Caco-2 (cell line): Measurements from ENCODE around the gene FEZ2. TPM values are rescaled to one million over a fixed set of nuclear protein-coding genes. Genes with fewer than 3 reads are reported as not detected.
A peak's percentile ranks its signal among the peaks of the same experiment; 100 is the strongest.

ENCODE experiments used
- BruUV-seq: library from RNA; stranded (reverse); fragments of 400-500 nt; replicated peaks from 2 replicates; lab custom pipeline; 2021; lab: Mats Ljungman, UMichigan
- CTCF ChIA-PET: fragments of 300-600 bp; sonication (Branson Sonifier 250); formaldehyde crosslinking; loops from one replicate; lab custom pipeline; 2022; ENCODE audit warnings: antibody characterized with exemption; lab: Charles Lee
- POLR2A ChIA-PET: fragments of 300-600 bp; sonication (Branson Sonifier 250); formaldehyde crosslinking; loops from one replicate; lab custom pipeline; 2022; ENCODE audit warnings: antibody characterized with exemption; lab: Charles Lee
- DNase-seq, 2 experiments: peaks; one replicate each; pipeline versions ENCODE4 v3.0.0 to v3.0.0-alpha.2; 2020 to 2022
- H3K27me3 ChIP-seq: replicated peaks from 2 replicates; pipeline ENCODE4 v1.6.0; 2011; ENCODE audit warnings: low read length; ENCODE audit not compliant: control insufficient read depth, insufficient read depth
- H3K36me3 ChIP-seq: 2 replicates; pipeline ENCODE4 v1.5.1; 2011; ENCODE audit warnings: low read length; ENCODE audit not compliant: control insufficient read depth, insufficient read depth
- H3K4me1 ChIP-seq: fragments of 250-450 bp; sonication (Bioruptor Pico); 2 replicates; pipeline ENCODE4 v1.5.1; 2020; ENCODE audit warnings: mild to moderate bottlenecking
- H3K4me3 ChIP-seq: 2 replicates; pipeline ENCODE4 v1.5.1; 2011; ENCODE audit warnings: low read depth, mild to moderate bottlenecking, control low read depth, low read length
- H3K9me3 ChIP-seq: fragments of 250-450 bp; sonication (Bioruptor Pico); 2 replicates; pipeline ENCODE4 v1.5.1; 2020; ENCODE audit warnings: mild to moderate bottlenecking, moderate library complexity
- H3K27ac Mint-ChIP-seq: one replicate; pipeline ENCODE4 v1.8.0; 2022; ENCODE audit warnings: mixed read lengths; ENCODE audit not compliant: unreplicated experiment
- H3K27me3 Mint-ChIP-seq: one replicate; pipeline ENCODE4 v1.8.0; 2022; ENCODE audit warnings: mixed read lengths; ENCODE audit not compliant: insufficient read depth, unreplicated experiment
- H3K36me3 Mint-ChIP-seq: one replicate; pipeline ENCODE4 v1.8.0; 2022; ENCODE audit warnings: mild to moderate bottlenecking, mixed read lengths; ENCODE audit not compliant: insufficient read depth, unreplicated experiment
- H3K4me1 Mint-ChIP-seq: one replicate; pipeline ENCODE4 v1.8.0; 2022; ENCODE audit warnings: low read depth, mixed read lengths; ENCODE audit not compliant: unreplicated experiment
- H3K4me3 Mint-ChIP-seq: one replicate; pipeline ENCODE4 v1.8.0; 2022; ENCODE audit warnings: mild to moderate bottlenecking, moderate library complexity, mixed read lengths; ENCODE audit not compliant: unreplicated experiment
- H3K9me3 Mint-ChIP-seq: one replicate; pipeline ENCODE4 v1.8.0; 2022; ENCODE audit warnings: mixed read lengths; ENCODE audit not compliant: unreplicated experiment
- CTCF ChIP-seq, 2 experiments: fragments of 200-600 bp in 1 of 2; IDR thresholded peaks; 1 replicate in 1 of 2; 2 replicates in 1 of 2; pipeline versions ENCODE4 v1.5.1 to v1.8.0; 2011 to 2022; ENCODE audit warnings: antibody characterized with exemption in 1 of 2, control low read depth in 1 of 2, inconsistent platforms in 1 of 2, low read depth in 1 of 2, low read length in 1 of 2, mild to moderate bottlenecking in 1 of 2, moderate library complexity in 1 of 2; ENCODE audit not compliant: insufficient read depth in 1 of 2, severe bottlenecking in 1 of 2, unreplicated experiment in 1 of 2
- intact Hi-C: fragments of 100-400 bp; cut with micrococcal nuclease; formaldehyde crosslinking; loops from one replicate; pipeline ENCODE4 v1.10.0; 2022; ENCODE audit not compliant: unreplicated experiment
- total RNA-seq: library from RNA; stranded (reverse); gene quantifications from 2 replicates; pipeline ENCODE4 v1.2.3, GENCODE V29; 2022

The FEZ2 gene
- total RNA-seq, 1 experiment from 2014 or later = 55.8 TPM

- Histone ChIP-seq H3K4me3 (no peak overlapping the region), H3K4me1 (peaks cover 54% of the 10 kb centered on the region)
- intact Hi-C loops = loop anchor here (5.0 kb wide), 1 partner anchor 227 kb away; no protein-coding TSS in a partner anchor
These were observed 37.2 kb downstream of the FEZ2 start for GRCh38 chr2:36560726-36561125.

GRCh38 chr2:36559221-36559942, 38.6 kb downstream of the FEZ2 start:
- no peak overlapping the region for H3K4me3 Mint-ChIP-seq
- Histone ChIP-seq H3K36me3 (peaks cover 1% of the 10 kb centered on the region), H3K9me3 (no peaks in the 10 kb centered on the region), H3K27me3 (no peaks in the 10 kb centered on the region), H3K4me3 (no peak overlapping the region), H3K4me1 (peaks cover 43% of the 10 kb centered on the region)
- intact Hi-C loops = no loop called here
- H3K27ac Mint-ChIP-seq = peak overlapping the region; percentile 71
- H3K4me1 Mint-ChIP-seq = peaks cover 33% of the 10 kb centered on the region
- ChIA-PET POLR2A (no interaction called here), CTCF (no interaction called here)
- no peak for TF ChIP-seq CTCF (IDR thresholded peaks at IDR 0.05; ENCODE audit: insufficient read depth in 1 of 2, low read depth in 1 of 2, low read length in 1 of 2, severe bottlenecking in 1 of 2, unreplicated experiment in 1 of 2)
- no peaks in the 10 kb centered on the region for H3K27me3 Mint-ChIP-seq
- no TSS peak for BruUV-seq
- DNase-seq = no peak
- peaks cover 83% of the 10 kb centered on the region for H3K36me3 Mint-ChIP-seq
- H3K9me3 Mint-ChIP-seq = no peaks in the 10 kb centered on the region

More at GRCh38 chr2:36560726-36561125, 37.2 kb downstream of the FEZ2 start:
- no peak for TF ChIP-seq CTCF (IDR thresholded peaks at IDR 0.05; ENCODE audit: insufficient read depth in 1 of 2, low read depth in 1 of 2, low read length in 1 of 2, severe bottlenecking in 1 of 2, unreplicated experiment in 1 of 2)
- Histone ChIP-seq H3K27me3 (no peaks in the 10 kb centered on the region), H3K36me3 (peaks cover 3% of the 10 kb centered on the region), H3K9me3 (no peaks in the 10 kb centered on the region)
- BruUV-seq = no TSS peak
- Mint-ChIP-seq H3K27ac (no peak overlapping the region), H3K4me3 (no peak overlapping the region), H3K4me1 (peaks cover 38% of the 10 kb centered on the region), H3K9me3 (no peaks in the 10 kb centered on the region), H3K36me3 (peaks cover 83% of the 10 kb centered on the region), H3K27me3 (no peaks in the 10 kb centered on the region)
- no peak for DNase-seq
- POLR2A ChIA-PET = no interaction called here
- CTCF ChIA-PET = no interaction called here

DNA sequence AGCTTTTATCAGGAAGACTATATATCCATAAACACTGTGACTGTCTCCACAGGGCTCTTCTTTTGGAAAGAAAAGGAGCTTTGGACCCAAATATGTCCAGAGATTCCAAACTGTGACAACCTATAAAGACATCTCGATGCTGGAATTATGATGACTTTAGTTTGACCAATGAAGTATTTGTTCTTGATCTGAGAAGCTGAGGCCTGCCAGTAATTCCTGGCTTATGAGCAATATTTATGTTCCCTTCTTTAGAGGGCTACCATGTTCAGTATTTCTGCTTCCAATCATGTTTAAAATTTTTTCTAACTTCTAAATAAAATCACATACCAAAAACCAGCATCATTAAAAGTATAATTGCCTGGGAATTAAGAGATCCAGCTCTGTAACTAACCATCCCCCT, 41.1 kb downstream of the FEZ2 start:
- Histone ChIP-seq H3K4me1 (peaks cover 17% of the 10 kb centered on the region), H3K27me3 (no peaks in the 10 kb centered on the region), H3K4me3 (no peak overlapping the region), H3K9me3 (no peaks in the 10 kb centered on the region), H3K36me3 (peaks cover 2% of the 10 kb centered on the region; the same call in 1 of the 2 replicates)
- intact Hi-C loops = no loop called here
- Mint-ChIP-seq H3K27ac (no peak overlapping the region), H3K27me3 (no peaks in the 10 kb centered on the region), H3K36me3 (peaks cover 94% of the 10 kb centered on the region), H3K4me3 (no peak overlapping the region), H3K4me1 (peaks cover 21% of the 10 kb centered on the region), H3K9me3 (no peaks in the 10 kb centered on the region)
- CTCF ChIA-PET = no interaction called here
- no peak for TF ChIP-seq CTCF (IDR thresholded peaks at IDR 0.05; ENCODE audit: insufficient read depth in 1 of 2, low read depth in 1 of 2, low read length in 1 of 2, severe bottlenecking in 1 of 2, unreplicated experiment in 1 of 2)
- BruUV-seq = no TSS peak
- POLR2A ChIA-PET = interaction anchor here (0.5 kb wide), 1 partner anchor 10 kb away, joined by 7 read pairs; no protein-coding TSS in a partner anchor
- DNase-seq = no peak
